Hypothalamus (tissue), 51 donors: Measurements from ENCODE around the gene RECK.

Experiments used
- DNase-seq, 51 donors: peaks; one replicate each; lab custom pipeline; 2025; lab: John Stamatoyannopoulos, UW

RECK gene

GRCh38 chr9:36135741-36136271 is 99.1 kb downstream of the RECK start:
- no peak for DNase-seq

GRCh38 chr9:36136272-36136893 is 99.7 kb downstream of the RECK start, which contains the start of gene GLIPR2:
Gene GLIPR2 (plus strand): TSS chr9:36136733. CDS start chr9:36136779, 46 bp downstream.
- peak in 42 of 51 donors; percentile 28 to 86 (median 64) for DNase-seq

GRCh38 chr9:36136894-36137391 is 100.2 kb downstream of the RECK start:
- peak in 3 of 51 donors; percentile 30 to 53 (median 48) for DNase-seq

- DNase-seq, result peak in 7 of 51 donors; percentile 10 to 50 (median 30)
Observed at GRCh38 chr9:36137392-36138004, 100.8 kb downstream of the RECK start.

GRCh38 chr9:36138496-36138895 is 101.8 kb downstream of the RECK start:
- no peak for DNase-seq

GRCh38 chr9:36138901-36139300 is 102.2 kb downstream of the RECK start:
- no peak for DNase-seq

- DNase-seq, result no peak
Observed at GRCh38 chr9:36140086-36141084, 103.7 kb downstream of the RECK start.

- peak in 12 of 51 donors; percentile 7 to 58 (median 38) for DNase-seq
Observed at GRCh38 chr9:36141288-36141687, 104.6 kb downstream of the RECK start.

GRCh38 chr9:36141761-36142160 is 105.0 kb downstream of the RECK start:
- DNase-seq, result no peak

GRCh38 chr9:36142510-36143244 is 106.0 kb downstream of the RECK start:
- DNase-seq, result peak in 13 of 51 donors; percentile 13 to 44 (median 30)

- no peak for DNase-seq
Observed at GRCh38 chr9:36143245-36143641, 106.5 kb downstream of the RECK start.

GRCh38 chr9:36144309-36145232 is 107.9 kb downstream of the RECK start:
- DNase-seq, result no peak

- DNase-seq, result no peak
Observed at GRCh38 chr9:36145970-36146369, 109.3 kb downstream of the RECK start.

GRCh38 chr9:36146651-36147050 is 109.9 kb downstream of the RECK start:
- DNase-seq, result no peak

GRCh38 chr9:36147441-36148175 is 110.9 kb downstream of the RECK start:
- no peak for DNase-seq

- DNase-seq, result peak; percentile 47 to 99 (median 89)
Observed at GRCh38 chr9:36148311-36149051, 111.8 kb downstream of the RECK start.

- peak in 5 of 51 donors; percentile 11 to 61 (median 37) for DNase-seq
Observed at GRCh38 chr9:36149197-36149596, 112.5 kb downstream of the RECK start.
